Measurements from ENCODE around the gene HDAC11. TPM values are rescaled to one million over a fixed set of nuclear protein-coding genes. Genes with fewer than 3 reads are reported as not detected.
A peak's percentile ranks its signal among the peaks of the same experiment; 100 is the strongest.

Gene HDAC11
- total and polyA plus RNA-seq, 2 of the 4 experiments (the other 2 are of a cell fraction) = 9.1 to 11.4 TPM

- Histone ChIP-seq H3K36me3 (ENCODE audit: control insufficient read depth, insufficient read depth, low read length) (no peaks in the 10 kb centered on the region), H3K27ac (ENCODE audit: insufficient read depth, low read length) (no peak overlapping the region), H2AK5ac (ENCODE audit: low read depth, low read length) (0 out of 2 replicates have a peak overlapping the region, but pooled peaks have one; percentile 9), H4K20me1 (ENCODE audit: insufficient read depth, low read length) (no peaks in the 10 kb centered on the region), H4K5ac (ENCODE audit: low read depth, low read length) (no peak overlapping the region), H2AK9ac (replicated peaks; ENCODE audit: low read depth, low read length, poor library complexity) (no peak overlapping the region), H2BK120ac (ENCODE audit: low read depth, low read length) (no peak overlapping the region), H3K56ac (ENCODE audit: extremely low read depth, insufficient read depth, low read length) (no peak overlapping the region), H3K4me2 (ENCODE audit: low read depth, low read length) (no peak overlapping the region), H3K4me1 (ENCODE audit: control insufficient read depth, insufficient read depth, low read length) (peaks cover 9% of the 10 kb centered on the region), H2AFZ (replicated peaks; ENCODE audit: low read length, poor library complexity) (no peak overlapping the region), H4K8ac (ENCODE audit: low read depth in 2 of 2, low read length in 2 of 2) (no peak overlapping the region), H2BK20ac (ENCODE audit: low read depth, low read length) (no peak overlapping the region), H3K18ac (ENCODE audit: low read depth, low read length) (no peak overlapping the region), H3K27me3 (ENCODE audit: control insufficient read depth, insufficient read depth, low read length) (no peaks in the 10 kb centered on the region), H3K4ac (ENCODE audit: low read depth, low read length) (no peak overlapping the region), H3K9me1 (ENCODE audit: insufficient read depth, low read length) (peaks cover 9% of the 10 kb centered on the region; the same call in 1 of the 2 replicates), H3K4me3 (ENCODE audit: insufficient read depth, low read depth, low read length) (no peak overlapping the region), H3K14ac (replicated peaks; ENCODE audit: low read depth, low read length) (no peak overlapping the region), H3K9ac (ENCODE audit: low read depth, low read length) (no peak overlapping the region), H2BK5ac (ENCODE audit: low read depth, low read length, poor library complexity, severe bottlenecking) (no peak overlapping the region), H3K79me1 (ENCODE audit: low read depth in 1 of 2, low read length in 2 of 2) (no peaks in the 10 kb centered on the region), H2BK15ac (ENCODE audit: low read depth, low read length) (no peak overlapping the region), H3K23ac (ENCODE audit: low read depth, low read length) (no peak overlapping the region), H4K91ac (ENCODE audit: insufficient read depth, low read depth, low read length) (no peak overlapping the region), H3K9me3 (ENCODE audit: control insufficient read depth, insufficient read depth, low read length) (no peaks in the 10 kb centered on the region)
- in situ Hi-C loops (cut with MboI; ENCODE audit: low sequenced_read_pairs) = no loop called here
- intact Hi-C loops (cut with micrococcal nuclease) = no loop called here
- WGBS, 2 experiments (ENCODE audit: extremely low coverage in 2 of 2, insufficient read length in 1 of 2) = no CpG with 5 or more reads among the region's 7 CpGs
- POLR2A ChIA-PET (ENCODE audit: unreplicated experiment) = no interaction called here
- CTCF ChIA-PET = interaction anchor here (1.6 kb wide), 1 partner anchor 130 kb away, joined by 4 read pairs; no protein-coding TSS in a partner anchor
- no TSS peak for BruUV-seq (replicated peaks)
- TF ChIP-seq NFE2L2 (IDR thresholded peaks at IDR 0.05; ENCODE audit: low read depth, low read length) = no peak
- no peak for TF ChIP-seq RCOR1 (IDR thresholded peaks at IDR 0.05; ENCODE audit: insufficient replicate concordance, low read length)
- TF ChIP-seq RAD21 (IDR thresholded peaks at IDR 0.05; ENCODE audit: low read length) = no peak
- TF ChIP-seq USF2 (IDR thresholded peaks at IDR 0.05; ENCODE audit: low read depth, low read length) = no peak
- TF ChIP-seq POLR2A (IDR thresholded peaks at IDR 0.05; ENCODE audit: low read depth, low read length) = no peak
- DNase-seq (no peak), ATAC-seq (ENCODE audit: low read depth) (no peak)
- dilution Hi-C loops (cut with HindIII; ENCODE audit: low sequenced_read_pairs, unreplicated experiment) = no loop called here
These were observed 32.3 kb downstream of the HDAC11 start for GRCh38 chr3:13512451-13512850.

Measured in IMR-90 (cell line).